ENCODE measurements around the gene KDELR3. TPM values are rescaled to one million over a fixed set of nuclear protein-coding genes. Genes with fewer than 3 reads are reported as not detected.

KDELR3 gene
- total and polyA plus RNA-seq, 2 experiments from 2014 or later: 5.6 to 5.7 TPM

- TF ChIP-seq, protein P1, sequence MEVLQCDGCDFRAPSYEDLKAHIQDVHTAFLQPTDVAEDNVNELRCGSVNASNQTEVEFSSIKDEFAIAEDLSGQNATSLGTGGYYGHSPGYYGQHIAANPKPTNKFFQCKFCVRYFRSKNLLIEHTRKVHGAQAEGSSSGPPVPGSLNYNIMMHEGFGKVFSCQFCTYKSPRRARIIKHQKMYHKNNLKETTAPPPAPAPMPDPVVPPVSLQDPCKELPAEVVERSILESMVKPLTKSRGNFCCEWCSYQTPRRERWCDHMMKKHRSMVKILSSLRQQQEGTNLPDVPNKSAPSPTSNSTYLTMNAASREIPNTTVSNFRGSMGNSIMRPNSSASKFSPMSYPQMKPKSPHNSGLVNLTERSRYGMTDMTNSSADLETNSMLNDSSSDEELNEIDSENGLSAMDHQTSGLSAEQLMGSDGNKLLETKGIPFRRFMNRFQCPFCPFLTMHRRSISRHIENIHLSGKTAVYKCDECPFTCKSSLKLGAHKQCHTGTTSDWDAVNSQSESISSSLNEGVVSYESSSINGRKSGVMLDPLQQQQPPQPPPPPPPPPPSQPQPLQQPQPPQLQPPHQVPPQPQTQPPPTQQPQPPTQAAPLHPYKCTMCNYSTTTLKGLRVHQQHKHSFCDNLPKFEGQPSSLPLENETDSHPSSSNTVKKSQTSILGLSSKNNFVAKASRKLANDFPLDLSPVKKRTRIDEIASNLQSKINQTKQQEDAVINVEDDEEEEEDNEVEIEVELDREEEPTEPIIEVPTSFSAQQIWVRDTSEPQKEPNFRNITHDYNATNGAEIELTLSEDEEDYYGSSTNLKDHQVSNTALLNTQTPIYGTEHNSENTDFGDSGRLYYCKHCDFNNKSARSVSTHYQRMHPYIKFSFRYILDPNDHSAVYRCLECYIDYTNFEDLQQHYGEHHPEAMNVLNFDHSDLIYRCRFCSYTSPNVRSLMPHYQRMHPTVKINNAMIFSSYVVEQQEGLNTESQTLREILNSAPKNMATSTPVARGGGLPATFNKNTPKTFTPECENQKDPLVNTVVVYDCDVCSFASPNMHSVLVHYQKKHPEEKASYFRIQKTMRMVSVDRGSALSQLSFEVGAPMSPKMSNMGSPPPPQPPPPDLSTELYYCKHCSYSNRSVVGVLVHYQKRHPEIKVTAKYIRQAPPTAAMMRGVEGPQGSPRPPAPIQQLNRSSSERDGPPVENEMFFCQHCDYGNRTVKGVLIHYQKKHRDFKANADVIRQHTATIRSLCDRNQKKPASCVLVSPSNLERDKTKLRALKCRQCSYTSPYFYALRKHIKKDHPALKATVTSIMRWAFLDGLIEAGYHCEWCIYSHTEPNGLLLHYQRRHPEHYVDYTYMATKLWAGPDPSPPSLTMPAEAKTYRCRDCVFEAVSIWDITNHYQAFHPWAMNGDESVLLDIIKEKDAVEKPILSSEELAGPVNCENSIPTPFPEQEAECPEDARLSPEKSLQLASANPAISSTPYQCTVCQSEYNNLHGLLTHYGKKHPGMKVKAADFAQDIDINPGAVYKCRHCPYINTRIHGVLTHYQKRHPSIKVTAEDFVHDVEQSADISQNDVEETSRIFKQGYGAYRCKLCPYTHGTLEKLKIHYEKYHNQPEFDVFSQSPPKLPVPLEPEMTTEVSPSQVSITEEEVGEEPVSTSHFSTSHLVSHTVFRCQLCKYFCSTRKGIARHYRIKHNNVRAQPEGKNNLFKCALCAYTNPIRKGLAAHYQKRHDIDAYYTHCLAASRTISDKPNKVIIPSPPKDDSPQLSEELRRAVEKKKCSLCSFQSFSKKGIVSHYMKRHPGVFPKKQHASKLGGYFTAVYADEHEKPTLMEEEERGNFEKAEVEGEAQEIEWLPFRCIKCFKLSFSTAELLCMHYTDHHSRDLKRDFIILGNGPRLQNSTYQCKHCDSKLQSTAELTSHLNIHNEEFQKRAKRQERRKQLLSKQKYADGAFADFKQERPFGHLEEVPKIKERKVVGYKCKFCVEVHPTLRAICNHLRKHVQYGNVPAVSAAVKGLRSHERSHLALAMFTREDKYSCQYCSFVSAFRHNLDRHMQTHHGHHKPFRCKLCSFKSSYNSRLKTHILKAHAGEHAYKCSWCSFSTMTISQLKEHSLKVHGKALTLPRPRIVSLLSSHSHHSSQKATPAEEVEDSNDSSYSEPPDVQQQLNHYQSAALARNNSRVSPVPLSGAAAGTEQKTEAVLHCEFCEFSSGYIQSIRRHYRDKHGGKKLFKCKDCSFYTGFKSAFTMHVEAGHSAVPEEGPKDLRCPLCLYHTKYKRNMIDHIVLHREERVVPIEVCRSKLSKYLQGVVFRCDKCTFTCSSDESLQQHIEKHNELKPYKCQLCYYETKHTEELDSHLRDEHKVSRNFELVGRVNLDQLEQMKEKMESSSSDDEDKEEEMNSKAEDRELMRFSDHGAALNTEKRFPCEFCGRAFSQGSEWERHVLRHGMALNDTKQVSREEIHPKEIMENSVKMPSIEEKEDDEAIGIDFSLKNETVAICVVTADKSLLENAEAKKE (CRISPR knock-in tag; IDR thresholded peaks at IDR 0.05): no peak
Observed at GRCh38 chr22:38484244-38484643, 16.3 kb downstream of the KDELR3 start (continued).

DNA sequence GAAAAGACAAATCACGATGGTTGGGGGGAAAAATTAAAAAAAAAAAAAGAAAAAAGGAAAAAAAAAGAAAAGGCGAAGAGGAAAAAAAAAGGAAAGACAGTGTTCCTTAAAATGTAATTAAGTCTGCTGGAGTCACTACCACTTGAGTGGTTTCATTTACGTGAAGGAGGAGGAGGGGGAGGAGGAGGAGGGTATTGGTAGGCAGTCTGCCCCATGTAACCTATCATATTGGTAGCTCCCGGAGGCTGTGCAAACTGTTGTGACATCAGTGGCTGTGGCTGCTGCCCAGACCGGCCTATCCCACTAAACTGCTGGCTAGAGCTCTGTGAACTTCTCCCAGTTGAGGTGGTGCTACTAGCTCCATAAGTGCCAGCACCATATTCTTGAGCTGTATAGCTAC is 17.9 kb downstream of the KDELR3 start:
- Histone ChIP-seq H3K4me1 (ENCODE audit: insufficient read depth) (peaks cover 7% of the 10 kb centered on the region), H2AFZ (no peak overlapping the region), H3K36me3 (ENCODE audit: insufficient read depth) (peaks cover 78% of the 10 kb centered on the region), H3F3A (replicated peaks; ENCODE audit: low read depth) (peaks cover 55% of the 10 kb centered on the region), H3K4me2 (no peak overlapping the region), H3K4me3 (no peak overlapping the region), H3K79me2 (replicated peaks; ENCODE audit: insufficient read depth) (peaks cover 15% of the 10 kb centered on the region; the same call in 1 of the 2 replicates), H4K20me1 (replicated peaks; ENCODE audit: insufficient read depth) (peaks cover 23% of the 10 kb centered on the region), H3K27me3 (ENCODE audit: insufficient read depth) (no peaks in the 10 kb centered on the region), H3K27ac (ENCODE audit: low read depth) (no peak overlapping the region), H3K9me2 (ENCODE audit: insufficient read depth) (no peaks in the 10 kb centered on the region)
- peak; percentile 53 for ATAC-seq
- Mint-ChIP-seq H3K36me3 (ENCODE audit: low read depth) (peaks cover 98% of the 10 kb centered on the region), H3K27me3 (ENCODE audit: insufficient read depth, low read depth, poor library complexity) (peaks cover 5% of the 10 kb centered on the region), H3K4me3 (no peak overlapping the region), H3K9me3 (no peaks in the 10 kb centered on the region), H3K27ac (no peak overlapping the region), H3K4me1 (peaks cover 28% of the 10 kb centered on the region)
- no peak for DNase-seq (ENCODE audit: low spot score)
- TF ChIP-seq, protein P2, sequence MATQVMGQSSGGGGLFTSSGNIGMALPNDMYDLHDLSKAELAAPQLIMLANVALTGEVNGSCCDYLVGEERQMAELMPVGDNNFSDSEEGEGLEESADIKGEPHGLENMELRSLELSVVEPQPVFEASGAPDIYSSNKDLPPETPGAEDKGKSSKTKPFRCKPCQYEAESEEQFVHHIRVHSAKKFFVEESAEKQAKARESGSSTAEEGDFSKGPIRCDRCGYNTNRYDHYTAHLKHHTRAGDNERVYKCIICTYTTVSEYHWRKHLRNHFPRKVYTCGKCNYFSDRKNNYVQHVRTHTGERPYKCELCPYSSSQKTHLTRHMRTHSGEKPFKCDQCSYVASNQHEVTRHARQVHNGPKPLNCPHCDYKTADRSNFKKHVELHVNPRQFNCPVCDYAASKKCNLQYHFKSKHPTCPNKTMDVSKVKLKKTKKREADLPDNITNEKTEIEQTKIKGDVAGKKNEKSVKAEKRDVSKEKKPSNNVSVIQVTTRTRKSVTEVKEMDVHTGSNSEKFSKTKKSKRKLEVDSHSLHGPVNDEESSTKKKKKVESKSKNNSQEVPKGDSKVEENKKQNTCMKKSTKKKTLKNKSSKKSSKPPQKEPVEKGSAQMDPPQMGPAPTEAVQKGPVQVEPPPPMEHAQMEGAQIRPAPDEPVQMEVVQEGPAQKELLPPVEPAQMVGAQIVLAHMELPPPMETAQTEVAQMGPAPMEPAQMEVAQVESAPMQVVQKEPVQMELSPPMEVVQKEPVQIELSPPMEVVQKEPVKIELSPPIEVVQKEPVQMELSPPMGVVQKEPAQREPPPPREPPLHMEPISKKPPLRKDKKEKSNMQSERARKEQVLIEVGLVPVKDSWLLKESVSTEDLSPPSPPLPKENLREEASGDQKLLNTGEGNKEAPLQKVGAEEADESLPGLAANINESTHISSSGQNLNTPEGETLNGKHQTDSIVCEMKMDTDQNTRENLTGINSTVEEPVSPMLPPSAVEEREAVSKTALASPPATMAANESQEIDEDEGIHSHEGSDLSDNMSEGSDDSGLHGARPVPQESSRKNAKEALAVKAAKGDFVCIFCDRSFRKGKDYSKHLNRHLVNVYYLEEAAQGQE (IDR thresholded peaks at IDR 0.05; ENCODE audit: unreplicated experiment): no peak
- TF ChIP-seq ETS1 (IDR thresholded peaks at IDR 0.05) (no peak), POLR2AphosphoS5 (IDR thresholded peaks at IDR 0.05; ENCODE audit: low read depth) (no peak; the same call in 1 of the 2 replicates)
- TF ChIP-seq, protein P1 (CRISPR knock-in tag; IDR thresholded peaks at IDR 0.05): no peak
